GM12875 (cell line): ENCODE data around the gene PTPRF.
"Not testable (repeated sequence)": the region's sequence is repeated elsewhere in the genome, so short reads cannot be mapped to it uniquely, and the experiment has no call there.

Experiments used
- H3K4me3 ChIP-seq: one replicate; pipeline ENCODE4 v1.5.1; 2011; ENCODE audit warnings: low read depth, low read length, control low read depth
- TF ChIP-seq, protein P1 (sequence below): IDR thresholded peaks from 2 replicates; pipeline ENCODE4 v1.5.1; 2011; ENCODE audit warnings: low read depth, mild to moderate bottlenecking, control low read depth, inconsistent platforms, low read length, moderate library complexity, borderline replicate concordance; ENCODE audit not compliant: insufficient read depth

The PTPRF gene

DNA sequence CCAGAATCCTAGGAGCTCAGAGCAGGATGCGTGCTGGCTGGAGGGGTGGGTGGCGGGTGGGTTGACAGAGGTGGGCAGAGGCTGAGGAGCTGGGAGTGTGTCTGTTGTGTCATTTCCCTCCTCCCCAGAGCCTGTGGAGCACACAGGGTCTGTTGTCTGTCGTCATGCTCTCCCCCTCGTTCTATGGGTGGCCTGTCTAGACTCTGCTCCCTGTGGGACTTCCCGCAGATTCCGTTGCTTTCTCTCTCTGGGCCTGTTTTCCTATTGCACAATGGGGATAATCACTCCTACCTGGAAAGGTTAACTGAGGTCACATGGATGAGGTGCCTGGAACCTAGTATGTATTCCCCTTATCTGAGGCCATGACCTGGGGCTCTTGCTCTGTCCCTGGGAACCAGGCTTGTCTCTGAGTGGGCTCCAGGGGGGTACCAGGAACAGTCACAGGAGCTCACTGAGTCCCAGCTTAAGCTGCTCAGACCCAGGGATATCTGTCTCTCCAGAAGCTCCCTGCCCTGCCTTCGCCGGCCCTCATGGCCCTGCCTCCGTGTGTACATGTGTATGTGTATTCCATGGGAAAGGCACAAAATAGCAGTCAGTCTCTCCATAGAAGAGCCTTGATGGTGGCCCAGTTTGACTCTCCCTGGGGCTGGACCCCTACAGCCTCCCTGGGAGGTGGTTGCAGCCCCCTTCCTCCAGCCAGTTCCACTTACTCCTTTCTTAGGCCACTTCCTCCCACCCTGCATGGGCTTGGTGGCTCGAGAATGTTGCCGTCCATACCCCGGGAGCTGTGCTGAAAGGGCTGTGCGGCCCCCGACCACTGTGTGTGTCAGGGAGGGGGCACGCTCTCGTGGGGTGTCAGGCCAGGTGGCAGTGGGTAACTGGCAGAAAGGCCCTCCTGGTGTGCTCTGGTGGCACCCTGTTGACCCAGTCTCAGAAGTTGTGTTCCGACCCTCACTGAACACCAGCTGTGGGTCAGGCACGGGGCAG is 17.9 kb downstream of the PTPRF start:
- H3K4me3 ChIP-seq, result no peak overlapping the region
- TF ChIP-seq, protein P1, sequence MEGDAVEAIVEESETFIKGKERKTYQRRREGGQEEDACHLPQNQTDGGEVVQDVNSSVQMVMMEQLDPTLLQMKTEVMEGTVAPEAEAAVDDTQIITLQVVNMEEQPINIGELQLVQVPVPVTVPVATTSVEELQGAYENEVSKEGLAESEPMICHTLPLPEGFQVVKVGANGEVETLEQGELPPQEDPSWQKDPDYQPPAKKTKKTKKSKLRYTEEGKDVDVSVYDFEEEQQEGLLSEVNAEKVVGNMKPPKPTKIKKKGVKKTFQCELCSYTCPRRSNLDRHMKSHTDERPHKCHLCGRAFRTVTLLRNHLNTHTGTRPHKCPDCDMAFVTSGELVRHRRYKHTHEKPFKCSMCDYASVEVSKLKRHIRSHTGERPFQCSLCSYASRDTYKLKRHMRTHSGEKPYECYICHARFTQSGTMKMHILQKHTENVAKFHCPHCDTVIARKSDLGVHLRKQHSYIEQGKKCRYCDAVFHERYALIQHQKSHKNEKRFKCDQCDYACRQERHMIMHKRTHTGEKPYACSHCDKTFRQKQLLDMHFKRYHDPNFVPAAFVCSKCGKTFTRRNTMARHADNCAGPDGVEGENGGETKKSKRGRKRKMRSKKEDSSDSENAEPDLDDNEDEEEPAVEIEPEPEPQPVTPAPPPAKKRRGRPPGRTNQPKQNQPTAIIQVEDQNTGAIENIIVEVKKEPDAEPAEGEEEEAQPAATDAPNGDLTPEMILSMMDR, result no peak

- H3K4me3 ChIP-seq, result not testable (repeated sequence)
Measured at GRCh38 chr1:43549394-43549793, 18.7 kb downstream of the PTPRF start.

GRCh38 chr1:43549921-43550597 is 19.4 kb downstream of the PTPRF start:
- H3K4me3 ChIP-seq, result peak overlapping the region; percentile 6

GRCh38 chr1:43550598-43551246 is 20.0 kb downstream of the PTPRF start:
- TF ChIP-seq, protein P1, result no peak
- no peak overlapping the region for H3K4me3 ChIP-seq

More at GRCh38 chr1:43549921-43550597, 19.4 kb downstream of the PTPRF start:
- TF ChIP-seq, protein P1, result no peak

GRCh38 chr1:43551396-43551888 is 20.8 kb downstream of the PTPRF start:
- H3K4me3 ChIP-seq, result no peak overlapping the region
- TF ChIP-seq, protein P1, result no peak

DNA sequence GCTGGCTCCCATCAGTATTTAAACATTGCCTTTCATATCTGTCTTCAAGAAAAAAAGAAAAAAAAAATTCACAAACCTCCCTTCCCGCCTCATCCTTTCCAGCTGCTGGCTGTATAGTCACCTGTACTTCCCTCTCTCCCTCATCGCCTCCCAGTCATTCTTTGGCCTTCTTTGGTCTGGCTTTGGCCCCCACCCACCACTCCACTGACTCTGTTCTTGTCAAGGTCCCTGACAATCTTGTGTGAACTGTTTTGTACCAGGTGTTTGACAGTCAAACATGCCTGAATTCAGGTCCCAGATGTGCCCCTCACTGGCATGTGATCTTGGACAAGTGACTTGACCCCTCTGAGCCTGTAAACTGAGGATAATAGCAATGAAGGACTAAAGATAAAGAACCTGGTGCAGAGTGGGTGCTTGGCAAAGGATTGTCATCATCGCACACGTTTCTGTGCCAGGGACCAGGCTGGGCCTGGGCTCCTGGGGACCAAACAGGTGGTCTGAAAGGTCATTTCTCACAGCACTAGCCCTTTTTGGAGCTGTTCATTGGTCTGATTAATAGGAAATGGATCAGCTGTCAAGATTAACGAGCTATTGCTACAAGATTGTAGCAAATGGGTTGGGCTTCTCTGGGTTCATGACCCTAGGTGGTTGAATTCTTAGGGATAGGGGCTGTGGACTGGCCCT is 21.5 kb downstream of the PTPRF start:
- no peak overlapping the region for H3K4me3 ChIP-seq
- TF ChIP-seq, protein P1, result no peak

- TF ChIP-seq, protein P1, result no peak
- no peak overlapping the region for H3K4me3 ChIP-seq
Measured at GRCh38 chr1:43552813-43553212, 22.1 kb downstream of the PTPRF start.
